Tibial nerve (tissue), 4 donors: ENCODE results near the gene NCBP2L.

Experiments
- CTCF ChIP-seq, 5 experiments: fragments of 200-600 bp in 3 of 5; fragments of 450-650 bp in 2 of 5; sonication (generic) in 3 of 5; IDR thresholded peaks; one replicate each; pipeline ENCODE4 v1.5.1; 2016 to 2019; ENCODE audit warnings: antibody characterized with exemption in 5 of 5, mild to moderate bottlenecking in 3 of 5, moderate library complexity in 2 of 5
- EP300 ChIP-seq, 2 donors: sonication (generic); formaldehyde crosslinking; IDR thresholded peaks; one replicate each; pipeline ENCODE4 v1.6.1; 2017; ENCODE audit warnings: antibody characterized with exemption in 2 of 2, mild to moderate bottlenecking in 1 of 2

- TF ChIP-seq EP300 (IDR thresholded peaks at IDR 0.05) (no peak), CTCF (IDR thresholded peaks at IDR 0.05) (no peak)
These were observed 65.3 kb downstream of the NCBP2L start for GRCh38 chrX:107842715-107843400.
